T-helper 22 cell (primary cell): Measurements from ENCODE around the gene KRTAP20-4.

Experiments
- DNase-seq: peaks from one replicate; pipeline ENCODE4 v3.0.0-alpha.2; 2020; ENCODE audit warnings: low read depth

KRTAP20-4 gene

DNA sequence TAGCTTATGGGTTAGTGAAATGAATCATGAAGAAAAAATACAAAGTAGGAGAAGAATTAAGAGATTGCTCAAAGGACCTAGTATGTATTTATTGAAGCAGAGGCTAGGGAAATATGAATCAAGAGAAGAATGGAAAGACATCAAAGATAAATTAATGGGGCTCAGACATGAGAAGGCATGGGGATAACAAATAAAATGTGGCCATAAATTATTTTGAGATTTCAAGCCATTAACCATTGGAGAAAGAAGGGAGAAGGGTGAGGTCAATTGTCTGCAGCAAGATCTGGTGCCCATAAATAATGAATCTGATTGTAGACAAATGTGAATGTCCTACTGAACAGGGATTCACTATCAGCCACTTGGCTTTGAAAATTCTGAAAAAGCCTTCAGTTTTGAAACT, 32.5 kb downstream of the KRTAP20-4 start:
- no peak for DNase-seq

DNA sequence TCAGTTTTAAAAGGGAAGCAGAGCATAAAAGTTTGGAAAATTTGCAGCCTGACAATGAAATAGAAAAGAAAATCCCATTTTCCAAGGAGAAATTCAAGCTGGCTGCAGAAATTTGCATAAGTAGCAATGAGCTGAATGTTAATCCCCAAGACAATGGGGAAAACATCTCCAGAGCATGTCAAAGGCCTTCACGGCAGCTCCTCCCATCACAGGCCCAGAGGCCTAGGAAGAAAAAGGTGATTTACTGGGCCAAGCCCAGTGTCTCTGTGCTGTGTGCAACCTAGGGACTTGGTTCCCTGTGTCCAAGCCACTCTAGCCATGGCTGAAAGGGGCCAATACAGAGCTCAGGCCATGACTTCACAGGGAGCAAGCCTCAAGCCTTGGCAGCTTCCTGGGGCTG, 48.3 kb downstream of the KRTAP20-4 start:
- DNase-seq: no peak
